Parathyroid adenoma (tissue), 2 donors: ENCODE results near the gene NFXL1.

Experiments
- H2AFZ ChIP-seq: fragments of 300-600 bp; sonication (generic); one replicate; pipeline ENCODE4 v1.7.0; 2017; ENCODE audit warnings: antibody characterized with exemption, mild to moderate bottlenecking
- H3K27ac ChIP-seq: fragments of 300-600 bp; sonication (generic); one replicate; pipeline ENCODE4 v1.7.0; 2017
- H3K27me3 ChIP-seq: fragments of 300-600 bp; sonication (generic); one replicate; pipeline ENCODE4 v1.7.0; 2017; ENCODE audit warnings: low read length; ENCODE audit not compliant: control insufficient read depth, insufficient read depth
- H3K36me3 ChIP-seq: fragments of 300-600 bp; sonication (generic); one replicate; pipeline ENCODE4 v1.7.0; 2017; ENCODE audit warnings: low read length; ENCODE audit not compliant: control insufficient read depth, insufficient read depth
- H3K4me1 ChIP-seq: fragments of 300-600 bp; sonication (generic); one replicate; pipeline ENCODE4 v1.7.0; 2017; ENCODE audit warnings: control low read depth
- H3K4me2 ChIP-seq: fragments of 300-600 bp; sonication (generic); one replicate; pipeline ENCODE4 v1.7.0; 2017; ENCODE audit warnings: low read length
- H3K4me3 ChIP-seq: fragments of 300-600 bp; sonication (generic); one replicate; pipeline ENCODE4 v1.7.0; 2017; ENCODE audit warnings: low read depth, low read length
- H3K79me2 ChIP-seq: fragments of 300-600 bp; sonication (generic); one replicate; pipeline ENCODE4 v1.7.0; 2017; ENCODE audit warnings: control low read depth
- H3K9ac ChIP-seq: fragments of 300-600 bp; sonication (generic); one replicate; pipeline ENCODE4 v1.7.0; 2017; ENCODE audit warnings: mild to moderate bottlenecking
- H3K9me3 ChIP-seq: fragments of 300-600 bp; sonication (generic); one replicate; pipeline ENCODE4 v1.7.0; 2017; ENCODE audit warnings: low read length; ENCODE audit not compliant: control insufficient read depth
- CTCF ChIP-seq: fragments of 300-600 bp; sonication (generic); IDR thresholded peaks from one replicate; pipeline ENCODE4 v1.7.0; 2017; ENCODE audit warnings: antibody characterized with exemption, mild to moderate bottlenecking
- donor health status: primary hyperparathyroidism.

Gene NFXL1

GRCh38 chr4:47848041-47848440 is 66.3 kb downstream of the NFXL1 start:
- no peak overlapping the region for H3K27ac ChIP-seq
- no peak overlapping the region for H3K9ac ChIP-seq
- no peaks in the 10 kb centered on the region for H3K27me3 ChIP-seq
- H3K9me3 ChIP-seq, result no peaks in the 10 kb centered on the region
- H3K4me1 ChIP-seq, result no peaks in the 10 kb centered on the region
- no peak overlapping the region for H3K4me2 ChIP-seq
- H3K36me3 ChIP-seq, result no peaks in the 10 kb centered on the region
- H3K79me2 ChIP-seq, result no peaks in the 10 kb centered on the region
- H3K4me3 ChIP-seq, result no peak overlapping the region
- TF ChIP-seq CTCF, result no peak
- no peak overlapping the region for H2AFZ ChIP-seq

- H3K9ac ChIP-seq, result no peak overlapping the region
- H3K4me2 ChIP-seq, result no peak overlapping the region
- no peak overlapping the region for H3K4me3 ChIP-seq
- no peaks in the 10 kb centered on the region for H3K9me3 ChIP-seq
- H3K4me1 ChIP-seq, result no peaks in the 10 kb centered on the region
- no peak overlapping the region for H2AFZ ChIP-seq
- no peaks in the 10 kb centered on the region for H3K79me2 ChIP-seq
- H3K27ac ChIP-seq, result no peak overlapping the region
- no peak for TF ChIP-seq CTCF
- H3K36me3 ChIP-seq, result no peaks in the 10 kb centered on the region
- no peaks in the 10 kb centered on the region for H3K27me3 ChIP-seq
Observed at GRCh38 chr4:47842985-47843384, 71.4 kb downstream of the NFXL1 start.

- Histone ChIP-seq H2AFZ (no peak overlapping the region), H3K9ac (no peak overlapping the region), H3K4me3 (no peak overlapping the region), H3K9me3 (no peaks in the 10 kb centered on the region), H3K27me3 (no peaks in the 10 kb centered on the region), H3K27ac (no peak overlapping the region), H3K36me3 (no peaks in the 10 kb centered on the region), H3K4me2 (no peak overlapping the region), H3K79me2 (no peaks in the 10 kb centered on the region), H3K4me1 (no peaks in the 10 kb centered on the region)
- TF ChIP-seq CTCF, result no peak
Observed at GRCh38 chr4:47840291-47840690, 74.1 kb downstream of the NFXL1 start.

- TF ChIP-seq CTCF, result no peak
- Histone ChIP-seq H3K27ac (no peak overlapping the region), H3K9ac (no peak overlapping the region), H3K4me2 (no peak overlapping the region), H3K27me3 (no peaks in the 10 kb centered on the region), H3K4me1 (no peaks in the 10 kb centered on the region), H3K36me3 (no peaks in the 10 kb centered on the region), H3K4me3 (no peak overlapping the region), H3K9me3 (no peaks in the 10 kb centered on the region), H3K79me2 (no peaks in the 10 kb centered on the region), H2AFZ (no peak overlapping the region)
Observed at GRCh38 chr4:47839259-47839658, 75.1 kb downstream of the NFXL1 start.

GRCh38 chr4:47838445-47838844 is 75.9 kb downstream of the NFXL1 start:
- Histone ChIP-seq H3K4me3 (peak overlapping the region; percentile 54), H3K36me3 (no peaks in the 10 kb centered on the region), H3K27me3 (no peaks in the 10 kb centered on the region), H2AFZ (no peak overlapping the region), H3K79me2 (no peaks in the 10 kb centered on the region), H3K27ac (no peak overlapping the region), H3K4me2 (no peak overlapping the region), H3K4me1 (no peaks in the 10 kb centered on the region), H3K9me3 (no peaks in the 10 kb centered on the region), H3K9ac (no peak overlapping the region)
- no peak for TF ChIP-seq CTCF
